HCT116 (cell line): Measurements from ENCODE around the gene SNAI1. TPM values are rescaled to one million over a fixed set of nuclear protein-coding genes. Genes with fewer than 3 reads are reported as not detected.

Experiments used
- ATAC-seq: fragments of 200-7000 bp; cut with Tn5 transposase; 2 replicates; pipeline ENCODE4 v1.9.1; 2020; ENCODE audit warnings: mild to moderate bottlenecking, moderate library complexity
- Bru-seq: library from RNA; stranded (reverse); fragments of 400-500 nt; gene quantifications from one replicate; lab custom pipeline; 2021; lab: Mats Ljungman, UMichigan
- BruChase-seq, 2 experiments: library from RNA; stranded (reverse); fragments of 400-500 nt; gene quantifications; one replicate each; lab custom pipeline; 2021; lab: Mats Ljungman, UMichigan
- BruUV-seq: library from RNA; stranded (reverse); fragments of 400-500 nt; replicated peaks from 2 replicates; lab custom pipeline; 2021; lab: Mats Ljungman, UMichigan
- CTCF ChIA-PET: fragments of 300-600 bp; sonication (Branson Sonifier 250); formaldehyde crosslinking; loops from one replicate; lab custom pipeline; 2021; ENCODE audit warnings: antibody characterized with exemption; lab: Charles Lee
- POLR2A ChIA-PET: fragments of 300-600, 350-600 bp; sonication (Branson Sonifier 250); formaldehyde crosslinking; loops from one replicate; lab custom pipeline; 2021; ENCODE audit warnings: antibody characterized with exemption; lab: Charles Lee
- RAD21 ChIA-PET, 2 experiments: fragments of 300-600 bp; sonication (Branson Sonifier 250); formaldehyde crosslinking; loops; one replicate each; lab custom pipeline; 2023; ENCODE audit warnings: low total read pairs in 2 of 2; ENCODE audit not compliant: uncharacterized antibody in 2 of 2, unreplicated experiment in 2 of 2, low non-redundant PET in 1 of 2; lab: Charles Lee
- DNase-seq: peaks from one replicate; pipeline ENCODE4 v3.0.0-alpha.2; 2010; ENCODE audit warnings: low read depth, low spot score
- H2AFZ ChIP-seq: fragments of 200-600 bp; shearing (Covaris generic), sonication (generic); 2 replicates; pipeline ENCODE4 v1.6.1; 2017; ENCODE audit warnings: low read depth, mixed run types, mixed read lengths, antibody characterized with exemption, low read length; ENCODE audit not compliant: poor library complexity, severe bottlenecking
- H3K27ac ChIP-seq: 2 replicates; pipeline ENCODE4 v1.5.1; 2012; ENCODE audit warnings: low read depth, low read length
- H3K27me3 ChIP-seq: fragments of 200-600 bp; sonication (generic); 2 replicates; pipeline ENCODE4 v1.6.1; 2016; ENCODE audit warnings: mixed run types, low read length, mixed read lengths; ENCODE audit not compliant: insufficient read depth
- H3K36me3 ChIP-seq, 2 experiments: fragments of 200-500 bp in 1 of 2; fragments of 200-600 bp in 1 of 2; sonication (Bioruptor generic) in 1 of 2; sonication (generic) in 1 of 2; 2 replicates each; pipeline versions ENCODE4 v1.5.1 to v1.6.1; 2014 to 2016; ENCODE audit warnings: low read length in 2 of 2, inconsistent platforms in 1 of 2, mixed read lengths in 1 of 2, mixed run types in 1 of 2; ENCODE audit not compliant: insufficient read depth in 2 of 2, control insufficient read depth in 1 of 2
- H3K4me1 ChIP-seq, 2 experiments: fragments of 200-600 bp in 1 of 2; sonication (generic) in 1 of 2; 2 replicates each; pipeline versions ENCODE4 v1.5.1 to v1.6.1; 2012 to 2017; ENCODE audit warnings: low read length in 2 of 2, inconsistent platforms in 1 of 2, mild to moderate bottlenecking in 1 of 2, mixed read lengths in 1 of 2, mixed run types in 1 of 2, moderate library complexity in 1 of 2; ENCODE audit not compliant: insufficient read depth in 2 of 2, control insufficient read depth in 1 of 2
- H3K4me2 ChIP-seq: fragments of 200-600 bp; sonication (generic); 2 replicates; pipeline ENCODE4 v1.6.1; 2017; ENCODE audit warnings: mixed run types, low read length, mixed read lengths
- H3K4me3 ChIP-seq, 2 experiments: fragments of 200-600 bp in 1 of 2; sonication (generic) in 1 of 2; replicated peaks in 1 of 2; 2 replicates each; pipeline ENCODE4 v1.5.1; 2011 to 2016; ENCODE audit warnings: low read length in 2 of 2, control low read depth in 1 of 2, low read depth in 1 of 2, mild to moderate bottlenecking in 1 of 2, mixed read lengths in 1 of 2, mixed run types in 1 of 2
- H3K79me2 ChIP-seq: fragments of 200-600 bp; sonication (generic); 2 replicates; pipeline ENCODE4 v1.6.1; 2017; ENCODE audit warnings: mild to moderate bottlenecking, mixed run types, low read length, moderate library complexity, mixed read lengths; ENCODE audit not compliant: insufficient read depth
- H3K9ac ChIP-seq: fragments of 200-600 bp; sonication (generic); 2 replicates; pipeline ENCODE4 v1.6.1; 2016; ENCODE audit warnings: low read length, mixed read lengths
- H3K9me2 ChIP-seq: fragments of 200-600 bp; sonication (generic), shearing (Covaris generic); 2 replicates; pipeline ENCODE4 v1.6.1; 2017; ENCODE audit warnings: mixed run types, mild to moderate bottlenecking, moderate library complexity; ENCODE audit not compliant: insufficient read depth
- H3K9me3 ChIP-seq, 2 experiments: fragments of 200-500 bp in 1 of 2; fragments of 200-600 bp in 1 of 2; sonication (Bioruptor generic) in 1 of 2; sonication (generic) in 1 of 2; 2 replicates each; pipeline ENCODE4 v1.6.1; 2014 to 2017; ENCODE audit warnings: low read length in 2 of 2, mixed read lengths in 2 of 2, inconsistent platforms in 1 of 2, low read depth in 1 of 2, mild to moderate bottlenecking in 1 of 2, mixed run types in 1 of 2, moderate library complexity in 1 of 2; ENCODE audit not compliant: control insufficient read depth in 1 of 2, insufficient read depth in 1 of 2
- H4K20me1 ChIP-seq: fragments of 200-600 bp; sonication (generic), shearing (Covaris generic); 2 replicates; pipeline ENCODE4 v1.6.1; 2017; ENCODE audit warnings: mixed run types, mild to moderate bottlenecking, moderate library complexity; ENCODE audit not compliant: insufficient read depth
- CEBPB ChIP-seq: IDR thresholded peaks from 2 replicates; pipeline ENCODE4 v1.6.1; 2012; ENCODE audit warnings: low read depth
- CTCF ChIP-seq, 3 experiments: fragments of 200-600 bp in 1 of 3; sonication (generic) in 1 of 3; IDR thresholded peaks in 2 of 3; conservative IDR thresholded peaks in 1 of 3; 2 replicates each; pipeline ENCODE4 v1.5.1; 2012 to 2017; ENCODE audit warnings: low read depth in 2 of 3, low read length in 2 of 3, antibody characterized with exemption in 1 of 3, borderline replicate concordance in 1 of 3, control low read depth in 1 of 3, mild to moderate bottlenecking in 1 of 3, mixed read lengths in 1 of 3, mixed run types in 1 of 3, moderate library complexity in 1 of 3; ENCODE audit not compliant: insufficient read depth in 1 of 3
- EGR1 ChIP-seq: IDR thresholded peaks from 2 replicates; pipeline ENCODE4 v1.6.1; 2012; ENCODE audit warnings: low read depth
- ELF1 ChIP-seq: IDR thresholded peaks from 2 replicates; pipeline ENCODE4 v1.6.1; 2012; ENCODE audit warnings: low read depth, borderline replicate concordance
- JUND ChIP-seq: IDR thresholded peaks from 2 replicates; pipeline ENCODE4 v1.6.1; 2012
- MAX ChIP-seq: IDR thresholded peaks from 2 replicates; pipeline ENCODE4 v1.6.1; 2012
- POLR2A ChIP-seq: IDR thresholded peaks from 2 replicates; pipeline ENCODE4 v1.7.0; 2011; ENCODE audit warnings: borderline replicate concordance; ENCODE audit not compliant: insufficient read depth, insufficient read length; ENCODE audit errors: extremely low read depth
- POLR2AphosphoS5 ChIP-seq: IDR thresholded peaks from 2 replicates; pipeline ENCODE4 v1.6.1; 2011; ENCODE audit warnings: mild to moderate bottlenecking, low read depth, low read length, moderate library complexity
- RAD21 ChIP-seq: IDR thresholded peaks from 2 replicates; pipeline ENCODE4 v1.6.1; 2012; ENCODE audit warnings: low read depth, mild to moderate bottlenecking
- REST ChIP-seq: IDR thresholded peaks from 2 replicates; pipeline ENCODE4 v1.6.1; 2012; ENCODE audit warnings: low read depth
- SIN3A ChIP-seq: IDR thresholded peaks from 2 replicates; pipeline ENCODE4 v1.6.1; 2012; ENCODE audit warnings: low read depth
- SP1 ChIP-seq: IDR thresholded peaks from 2 replicates; pipeline ENCODE4 v1.6.1; 2012; ENCODE audit warnings: low read depth
- SRF ChIP-seq: IDR thresholded peaks from 2 replicates; pipeline ENCODE4 v1.6.1; 2012; ENCODE audit warnings: low read depth
- TCF7L2 ChIP-seq: IDR thresholded peaks from 2 replicates; pipeline ENCODE4 v1.7.0; 2011; ENCODE audit warnings: borderline replicate concordance, inconsistent platforms; ENCODE audit not compliant: insufficient read depth, insufficient read length; ENCODE audit errors: extremely low read depth
- ZBTB33 ChIP-seq: IDR thresholded peaks from 2 replicates; pipeline ENCODE4 v1.6.1; 2011; ENCODE audit warnings: mild to moderate bottlenecking, low read length, moderate library complexity; ENCODE audit not compliant: insufficient replicate concordance; ENCODE audit errors: extremely low read depth
- ZNF274 ChIP-seq: fragments of 200-500 bp; sonication (Bioruptor generic); IDR thresholded peaks from 2 replicates; pipeline ENCODE4 v1.6.1; 2014; ENCODE audit warnings: mild to moderate bottlenecking, low read depth, low read length, inconsistent platforms
- intact Hi-C: fragments of 100-400 bp; cut with micrococcal nuclease; formaldehyde crosslinking; loops from 2 replicates; pipeline ENCODE4 v1.10.0; 2022
- long read RNA-seq: library from polyadenylated mRNA; unstranded; transcript quantifications from one replicate; pipeline ENCODE4 v2.0.0, GENCODE V29; 2021; ENCODE audit not compliant: unreplicated experiment
- polyA plus RNA-seq: library from polyadenylated mRNA; unstranded; fragments of >200 nt; gene quantifications from 2 replicates; pipeline ENCODE4 v1.2.1, GENCODE V29; 2012; ENCODE audit warnings: missing spikeins
- total RNA-seq: library from RNA; stranded (reverse); gene quantifications from one replicate; pipeline ENCODE4 v1.2.1, GENCODE V29; 2021; ENCODE audit not compliant: unreplicated experiment

SNAI1 gene
- total RNA-seq (13.4 TPM), Bru-seq, nascent RNA (percentile 81 among the genes with signal in this experiment), BruChase-seq, experiment 1, labeled RNA remaining after a 6-hour chase (percentile 61 among the genes with signal in this experiment), BruChase-seq, experiment 2, labeled RNA remaining after a 2-hour chase (percentile 66 among the genes with signal in this experiment)
- polyA plus RNA-seq, result 14.6 and 18.0 TPM in 2 replicates
- long read RNA-seq, partial matches to known transcripts, result 1 of 3 reads
- long read RNA-seq, other reads (novel, unspliced or antisense), result 1 of 3 reads

- intact Hi-C loops, result loop anchor here (5.0 kb wide), 1 partner anchor 185 kb away; no protein-coding TSS in a partner anchor
- BruUV-seq, result no TSS peak
- Histone ChIP-seq H3K9me3 (no peaks in the 10 kb centered on the region), H4K20me1 (no peaks in the 10 kb centered on the region), H3K4me3 (peak within 1 kb of the TSS; percentile 69 to 100), H3K27me3 (no peaks in the 10 kb centered on the region), H3K9ac (peak within 1 kb of the TSS; percentile 100), H3K36me3 (peaks cover 14 to 38% of the 10 kb centered on the region in 2 experiments), H3K4me2 (peak within 1 kb of the TSS; percentile 100), H3K27ac (peak within 1 kb of the TSS; percentile 86), H3K4me1 (peaks cover 12 to 62% of the 10 kb centered on the region in 2 experiments), H3K79me2 (peaks cover 47% of the 10 kb centered on the region), H2AFZ (no peak within 1 kb of the TSS), H3K9me2 (no peaks in the 10 kb centered on the region)
- ChIA-PET CTCF (interaction anchor here (6.9 kb wide), 1 partner anchor 88 kb away, joined by 128 read pairs; no protein-coding TSS in a partner anchor), RAD21 (interaction anchor here in 1 of 2 experiments (1.1 kb wide), 1 partner anchor 89 kb away, joined by 4 read pairs; no protein-coding TSS in a partner anchor), POLR2A (interaction anchor here (0.7 to 1.5 kb wide), 2 partner anchors 88 kb away, joined by 3 to 7 read pairs; no protein-coding TSS in a partner anchor)
- ATAC-seq (peak; percentile 83), DNase-seq (peak; percentile 66)
- TF ChIP-seq EGR1, result peak; percentile 97
- TF ChIP-seq ZBTB33, result no peak
- peak; percentile 41 for TF ChIP-seq RAD21
- no peak for TF ChIP-seq JUND
- TF ChIP-seq SIN3A, result peak; percentile 95; the same call in 1 of the 2 replicates
- peak; percentile 99 for TF ChIP-seq POLR2A
- TF ChIP-seq ZNF274, result no peak
- TF ChIP-seq MAX, result peak; percentile 92
- peak; percentile 97 for TF ChIP-seq POLR2AphosphoS5
- no peak for TF ChIP-seq TCF7L2
- TF ChIP-seq SRF, result no peak
- no peak for TF ChIP-seq ELF1
- no peak for TF ChIP-seq CEBPB
- peak; percentile 35 to 62 (median 56); a peak in 5 of 6 replicates for TF ChIP-seq CTCF (IDR thresholded peaks at IDR 0.05 in 2 of 3, conservative IDR thresholded peaks at IDR 0.05 in 1 of 3; ENCODE audit: borderline replicate concordance in 1 of 3, insufficient read depth in 1 of 3, low read depth in 2 of 3, low read length in 2 of 3)
- TF ChIP-seq REST, result no peak
- peak; percentile 50 for TF ChIP-seq SP1
These were observed at the start of gene SNAI1 for GRCh38 chr20:49982346-49983122. Gene SNAI1, plus strand, starts transcription at chr20:49982980. Its CDS starts 80 bp downstream, at chr20:49983060.
